Choroid plexus epithelial cell (primary cell): ENCODE measurements around the gene ARHGAP32.

Experiments used
- DNase-seq: peaks from one replicate; pipeline ENCODE4 v3.0.0-alpha.2; 2010; ENCODE audit warnings: low read depth
- H3K4me3 ChIP-seq: 2 replicates; pipeline ENCODE4 v1.5.1; 2011; ENCODE audit warnings: low read depth, mild to moderate bottlenecking, control low read depth, low read length, moderate library complexity
- CTCF ChIP-seq: conservative IDR thresholded peaks from 2 replicates; pipeline ENCODE4 v1.5.1; 2011; ENCODE audit warnings: low read depth, mild to moderate bottlenecking, control low read depth, inconsistent platforms, low read length, moderate library complexity

Gene ARHGAP32

GRCh38 chr11:129040934-129041333 lies 151.2 kb downstream of the ARHGAP32 start:
- H3K4me3 ChIP-seq = no peak overlapping the region
- TF ChIP-seq CTCF = no peak
- no peak for DNase-seq

GRCh38 chr11:129035244-129035643 lies 156.9 kb downstream of the ARHGAP32 start:
- no peak for TF ChIP-seq CTCF
- no peak overlapping the region for H3K4me3 ChIP-seq
- DNase-seq = no peak

- no peak for DNase-seq
- no peak overlapping the region for H3K4me3 ChIP-seq
- no peak for TF ChIP-seq CTCF
Measured at GRCh38 chr11:129034001-129034400, 158.1 kb downstream of the ARHGAP32 start.

GRCh38 chr11:129023968-129024676 lies 168.0 kb downstream of the ARHGAP32 start:
- no peak overlapping the region for H3K4me3 ChIP-seq
- peak; percentile 61 for DNase-seq

GRCh38 chr11:129021295-129021694 lies 170.8 kb downstream of the ARHGAP32 start:
- no peak for TF ChIP-seq CTCF
- DNase-seq = peak; percentile 37
- H3K4me3 ChIP-seq = no peak overlapping the region

More at GRCh38 chr11:129023968-129024676, 168.0 kb downstream of the ARHGAP32 start:
- no peak for TF ChIP-seq CTCF

GRCh38 chr11:129018991-129019390 lies 173.1 kb downstream of the ARHGAP32 start:
- H3K4me3 ChIP-seq = no peak overlapping the region
- no peak for TF ChIP-seq CTCF
- no peak for DNase-seq

GRCh38 chr11:129018126-129018525 lies 174.0 kb downstream of the ARHGAP32 start:
- no peak overlapping the region for H3K4me3 ChIP-seq
- no peak for TF ChIP-seq CTCF
- no peak for DNase-seq
